Loucy (cell line): ENCODE data around the gene CNTROB.

Source experiments
- H2AFZ ChIP-seq: fragments of 200-600 bp; sonication (generic); 2 replicates; pipeline ENCODE4 v1.6.0; 2016; ENCODE audit warnings: antibody characterized with exemption, mild to moderate bottlenecking, low read length, moderate library complexity
- H3F3A ChIP-seq: fragments of 200-600 bp; 2 replicates; pipeline ENCODE4 v1.6.0; 2016; ENCODE audit warnings: antibody characterized with exemption, low read depth, mild to moderate bottlenecking
- H3K27me3 ChIP-seq: fragments of 200-600 bp; sonication (generic); 2 replicates; pipeline ENCODE4 v1.6.1; 2014; ENCODE audit warnings: low read length, mild to moderate bottlenecking; ENCODE audit not compliant: insufficient read depth, poor library complexity, severe bottlenecking
- H3K36me3 ChIP-seq: fragments of 200-600 bp; sonication (generic); 2 replicates; pipeline ENCODE4 v1.6.1; 2016; ENCODE audit warnings: low read length; ENCODE audit not compliant: insufficient read depth
- H3K4me1 ChIP-seq: fragments of 200-600 bp; sonication (generic); 2 replicates; pipeline ENCODE4 v1.5.1; 2014; ENCODE audit warnings: low read length, mild to moderate bottlenecking; ENCODE audit not compliant: insufficient read depth, poor library complexity, severe bottlenecking
- H3K4me2 ChIP-seq: fragments of 200-600 bp; sonication (generic); 2 replicates; pipeline ENCODE4 v1.6.0; 2014; ENCODE audit warnings: antibody characterized with exemption, low read length, low read depth, mild to moderate bottlenecking; ENCODE audit not compliant: poor library complexity, severe bottlenecking
- H3K4me3 ChIP-seq: fragments of 200-600 bp; sonication (generic); 2 replicates; pipeline ENCODE4 v1.5.1; 2014; ENCODE audit warnings: low read length, mild to moderate bottlenecking, mixed read lengths; ENCODE audit not compliant: poor library complexity, severe bottlenecking
- H3K79me2 ChIP-seq: fragments of 200-600 bp; sonication (generic); 2 replicates; pipeline ENCODE4 v1.6.1; 2014; ENCODE audit warnings: low read length; ENCODE audit not compliant: insufficient read depth
- H3K9ac ChIP-seq: fragments of 200-600 bp; sonication (generic); 2 replicates; pipeline ENCODE4 v1.6.0; 2014; ENCODE audit warnings: mild to moderate bottlenecking, low read depth, low read length, moderate library complexity; ENCODE audit not compliant: poor library complexity, severe bottlenecking
- H3K9me2 ChIP-seq: fragments of 200-600 bp; sonication (generic); replicated peaks from 2 replicates; pipeline ENCODE4 v1.6.1; 2016; ENCODE audit warnings: low read depth, low read length, mixed read lengths
- H3K9me3 ChIP-seq: fragments of 200-600 bp; sonication (generic); 2 replicates; pipeline ENCODE4 v1.6.1; 2014; ENCODE audit warnings: mild to moderate bottlenecking, antibody characterized with exemption, low read length, low read depth; ENCODE audit not compliant: insufficient read depth
- H4K20me1 ChIP-seq: fragments of 200-600 bp; sonication (generic); 2 replicates; pipeline ENCODE4 v1.6.0; 2014; ENCODE audit warnings: antibody characterized with exemption, low read length, mild to moderate bottlenecking; ENCODE audit not compliant: insufficient read depth, poor library complexity, severe bottlenecking
- CTCF ChIP-seq: fragments of 200-600 bp; sonication (generic); conservative IDR thresholded peaks from 2 replicates; pipeline ENCODE4 v1.5.1; 2014; ENCODE audit warnings: mild to moderate bottlenecking, antibody characterized with exemption, low read length
- EZH2phosphoT487 ChIP-seq: fragments of 200-600 bp; IDR thresholded peaks from 2 replicates; pipeline ENCODE4 v1.6.1; 2018; ENCODE audit warnings: antibody characterized with exemption, mild to moderate bottlenecking, moderate library complexity, borderline replicate concordance

Gene CNTROB

DNA sequence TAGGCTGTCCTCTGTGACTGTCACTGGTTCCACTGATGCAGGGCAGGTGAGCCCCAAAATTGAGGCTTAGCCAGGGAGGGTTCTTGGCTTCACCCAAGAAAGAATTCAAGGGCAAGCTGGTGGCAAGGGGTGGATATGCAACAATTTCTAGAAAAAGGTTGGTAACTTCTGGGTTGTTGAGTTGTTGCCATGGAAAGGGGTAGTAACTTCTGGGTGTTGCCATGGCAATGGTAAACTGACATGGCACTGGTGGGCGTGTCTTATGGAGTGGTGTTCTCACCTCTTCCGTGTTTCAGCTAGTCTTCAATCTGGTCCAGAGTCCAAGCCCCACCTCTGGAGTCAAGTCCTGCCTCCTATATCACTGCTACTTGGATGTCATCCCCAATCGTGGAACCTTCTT, 60.9 kb downstream of the CNTROB start:
- Histone ChIP-seq H3F3A (peaks cover 17% of the 10 kb centered on the region), H3K4me1 (peaks cover 17% of the 10 kb centered on the region), H3K9ac (no peak overlapping the region), H3K4me2 (no peak overlapping the region), H3K36me3 (no peaks in the 10 kb centered on the region), H3K27me3 (no peaks in the 10 kb centered on the region), H2AFZ (no peak overlapping the region), H3K9me2 (no peaks in the 10 kb centered on the region), H3K4me3 (no peak overlapping the region), H4K20me1 (no peaks in the 10 kb centered on the region), H3K9me3 (no peaks in the 10 kb centered on the region), H3K79me2 (no peaks in the 10 kb centered on the region)
- TF ChIP-seq CTCF (no peak), EZH2phosphoT487 (no peak)

DNA sequence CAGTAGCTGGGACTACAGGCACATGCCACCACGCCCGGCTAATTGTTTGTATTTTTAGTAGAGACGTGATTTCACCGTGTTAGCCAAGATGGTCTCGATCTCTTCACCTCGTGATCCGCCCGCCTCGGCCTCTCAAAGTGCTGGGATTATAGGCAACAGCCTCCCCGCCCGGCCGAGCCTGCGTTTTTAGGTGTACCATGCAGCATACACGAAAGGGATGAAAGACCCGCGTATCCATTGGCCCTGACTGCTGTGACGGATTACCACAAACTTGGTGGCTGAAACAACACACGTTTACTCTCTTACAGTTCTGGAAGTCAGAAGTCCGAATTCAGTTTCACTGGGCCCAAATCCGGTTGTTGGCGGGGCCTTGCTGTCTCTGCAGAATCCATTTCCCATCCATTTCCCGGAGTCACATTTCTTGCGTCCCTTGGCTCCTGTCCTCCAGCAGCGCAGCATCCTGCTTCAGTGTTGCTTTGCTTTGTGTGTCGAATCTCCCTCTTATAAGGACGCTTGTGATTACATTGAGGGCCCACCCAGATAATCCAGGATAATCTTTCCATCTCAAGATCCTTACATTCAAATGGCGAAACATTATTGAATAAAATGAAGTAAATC, 62.1 kb downstream of the CNTROB start:
- H3K4me2 ChIP-seq: no peak overlapping the region
- no peak overlapping the region for H3K9ac ChIP-seq
- no peaks in the 10 kb centered on the region for H3K27me3 ChIP-seq
- H3K4me3 ChIP-seq: no peak overlapping the region
- no peaks in the 10 kb centered on the region for H4K20me1 ChIP-seq
- H3K9me3 ChIP-seq: no peaks in the 10 kb centered on the region
- TF ChIP-seq EZH2phosphoT487 (no peak), CTCF (no peak)
- no peaks in the 10 kb centered on the region for H3K36me3 ChIP-seq
- no peaks in the 10 kb centered on the region for H3K79me2 ChIP-seq
- peaks cover 14% of the 10 kb centered on the region for H3F3A ChIP-seq
- H3K4me1 ChIP-seq: peaks cover 17% of the 10 kb centered on the region
- no peak overlapping the region for H2AFZ ChIP-seq
- no peaks in the 10 kb centered on the region for H3K9me2 ChIP-seq

DNA sequence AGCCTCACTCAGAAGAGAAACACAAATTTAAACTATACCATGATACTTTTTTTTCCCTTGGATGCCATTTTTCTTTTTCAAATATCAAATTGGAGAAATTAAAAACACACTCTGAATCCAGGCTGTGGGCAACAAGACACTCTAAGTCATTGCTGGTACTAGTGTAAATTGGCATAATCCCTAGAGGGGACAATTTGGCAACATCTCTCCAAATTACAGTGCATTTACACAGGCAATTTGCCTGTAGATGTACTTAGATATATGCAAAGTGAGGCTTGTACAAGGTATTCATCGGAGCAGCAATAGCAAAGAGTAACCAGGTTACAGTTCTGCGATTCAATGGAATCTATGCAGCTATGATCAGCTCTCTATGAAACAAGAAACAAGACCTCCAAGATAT, 63.7 kb downstream of the CNTROB start:
- no peaks in the 10 kb centered on the region for H4K20me1 ChIP-seq
- H3K79me2 ChIP-seq: no peaks in the 10 kb centered on the region
- 0 out of 2 replicates have a peak, but pooled peaks cover 2% of the 10 kb centered on the region for H3F3A ChIP-seq
- H3K9me2 ChIP-seq: no peaks in the 10 kb centered on the region
- H3K4me2 ChIP-seq: no peak overlapping the region
- no peak for TF ChIP-seq CTCF
- TF ChIP-seq EZH2phosphoT487: no peak
- no peak overlapping the region for H3K4me3 ChIP-seq
- no peaks in the 10 kb centered on the region for H3K36me3 ChIP-seq
- H3K9me3 ChIP-seq: no peaks in the 10 kb centered on the region
- no peaks in the 10 kb centered on the region for H3K27me3 ChIP-seq
- H3K4me1 ChIP-seq: peaks cover 6% of the 10 kb centered on the region
- H2AFZ ChIP-seq: no peak overlapping the region
- no peak overlapping the region for H3K9ac ChIP-seq
